ENCODE data around the gene ZNF280B. TPM values are rescaled to one million over a fixed set of nuclear protein-coding genes. Genes with fewer than 3 reads are reported as not detected.

ZNF280B gene
- total and polyA plus RNA-seq, 2 of the 13 experiments (the other 11 are each of a cell fraction or from before 2014, with no cell fraction given) = 3.7 to 3.9 TPM

DNA sequence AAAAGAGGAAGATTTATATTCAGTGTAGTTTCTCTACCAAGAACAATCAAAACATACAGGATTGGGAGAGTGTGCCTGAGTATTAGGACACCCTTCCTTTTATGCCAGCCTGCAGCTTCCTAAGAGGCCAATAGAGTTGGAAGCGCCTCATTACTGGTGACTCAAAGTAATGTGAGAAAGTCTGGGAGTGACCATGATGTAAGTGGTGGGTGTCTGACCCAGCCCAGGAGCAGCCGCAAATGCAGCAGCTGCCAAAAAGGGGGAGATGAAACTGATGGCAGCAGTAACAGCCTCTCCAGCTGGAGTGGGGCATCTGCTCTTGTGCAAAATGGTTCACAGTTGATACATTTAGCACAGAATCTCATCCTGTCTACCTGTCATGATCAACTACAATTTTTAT, 62.0 kb downstream of the ZNF280B start:
- POLR2A ChIA-PET = no interaction called here
- H3K4me1 ChIP-seq (ENCODE audit: insufficient read depth, low read length) = peaks cover 8% of the 10 kb centered on the region; the same call in 1 of the 2 replicates
- WGBS (ENCODE audit: low lambda C conversion rate) = 42% methylated on average over 2 of the region's 2 CpGs
- H3K27me3 ChIP-seq (ENCODE audit: control insufficient read depth in 1 of 2, insufficient read depth in 2 of 2, low read length in 2 of 2) = peaks cover 0 to 20% of the 10 kb centered on the region in 2 experiments; a peak in 2 of 5 replicates
- CTCF ChIA-PET (ENCODE audit: low intra/inter-chr PET ratio, low total read pairs) = no interaction called here
- H3K36me3 ChIP-seq (replicated peaks in 1 of 2; ENCODE audit: control insufficient read depth in 1 of 2, insufficient read depth in 2 of 2, low read length in 2 of 2) = no peaks in the 10 kb centered on the region
- no peak for DNase-seq (ENCODE audit: low spot score)
- no peaks in the 10 kb centered on the region for H3K79me2 ChIP-seq (ENCODE audit: insufficient read depth, low read length)
- TF ChIP-seq, protein P1, sequence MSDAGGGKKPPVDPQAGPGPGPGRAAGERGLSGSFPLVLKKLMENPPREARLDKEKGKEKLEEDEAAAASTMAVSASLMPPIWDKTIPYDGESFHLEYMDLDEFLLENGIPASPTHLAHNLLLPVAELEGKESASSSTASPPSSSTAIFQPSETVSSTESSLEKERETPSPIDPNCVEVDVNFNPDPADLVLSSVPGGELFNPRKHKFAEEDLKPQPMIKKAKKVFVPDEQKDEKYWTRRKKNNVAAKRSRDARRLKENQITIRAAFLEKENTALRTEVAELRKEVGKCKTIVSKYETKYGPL (CRISPR knock-in tag; IDR thresholded peaks at IDR 0.05) = no peak
- TF ChIP-seq ISX (CRISPR knock-in tag; conservative IDR thresholded peaks at IDR 0.05) (no peak), BORCS8-MEF2B (CRISPR knock-in tag; IDR thresholded peaks at IDR 0.05) (no peak), ZNF614 (CRISPR knock-in tag; IDR thresholded peaks at IDR 0.05; ENCODE audit: borderline replicate concordance) (no peak), REPIN1 (CRISPR knock-in tag; IDR thresholded peaks at IDR 0.05; ENCODE audit: borderline replicate concordance, low read depth) (no peak), HOXA5 (CRISPR knock-in tag; IDR thresholded peaks at IDR 0.05) (no peak), ZNF468 (CRISPR knock-in tag; IDR thresholded peaks at IDR 0.05) (no peak), RBM39 (IDR thresholded peaks at IDR 0.05; ENCODE audit: low read depth, low read length, poor library complexity, severe bottlenecking) (no peak), NCOA5 (CRISPR knock-in tag; IDR thresholded peaks at IDR 0.05) (no peak)
- TF ChIP-seq, protein P2, sequence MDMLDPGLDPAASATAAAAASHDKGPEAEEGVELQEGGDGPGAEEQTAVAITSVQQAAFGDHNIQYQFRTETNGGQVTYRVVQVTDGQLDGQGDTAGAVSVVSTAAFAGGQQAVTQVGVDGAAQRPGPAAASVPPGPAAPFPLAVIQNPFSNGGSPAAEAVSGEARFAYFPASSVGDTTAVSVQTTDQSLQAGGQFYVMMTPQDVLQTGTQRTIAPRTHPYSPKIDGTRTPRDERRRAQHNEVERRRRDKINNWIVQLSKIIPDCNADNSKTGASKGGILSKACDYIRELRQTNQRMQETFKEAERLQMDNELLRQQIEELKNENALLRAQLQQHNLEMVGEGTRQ (IDR thresholded peaks at IDR 0.05; ENCODE audit: low read depth, low read length) = no peak
- TF ChIP-seq, protein P2 (CRISPR knock-in tag; IDR thresholded peaks at IDR 0.05; ENCODE audit: borderline replicate concordance) = no peak
- TF ChIP-seq, protein P3, sequence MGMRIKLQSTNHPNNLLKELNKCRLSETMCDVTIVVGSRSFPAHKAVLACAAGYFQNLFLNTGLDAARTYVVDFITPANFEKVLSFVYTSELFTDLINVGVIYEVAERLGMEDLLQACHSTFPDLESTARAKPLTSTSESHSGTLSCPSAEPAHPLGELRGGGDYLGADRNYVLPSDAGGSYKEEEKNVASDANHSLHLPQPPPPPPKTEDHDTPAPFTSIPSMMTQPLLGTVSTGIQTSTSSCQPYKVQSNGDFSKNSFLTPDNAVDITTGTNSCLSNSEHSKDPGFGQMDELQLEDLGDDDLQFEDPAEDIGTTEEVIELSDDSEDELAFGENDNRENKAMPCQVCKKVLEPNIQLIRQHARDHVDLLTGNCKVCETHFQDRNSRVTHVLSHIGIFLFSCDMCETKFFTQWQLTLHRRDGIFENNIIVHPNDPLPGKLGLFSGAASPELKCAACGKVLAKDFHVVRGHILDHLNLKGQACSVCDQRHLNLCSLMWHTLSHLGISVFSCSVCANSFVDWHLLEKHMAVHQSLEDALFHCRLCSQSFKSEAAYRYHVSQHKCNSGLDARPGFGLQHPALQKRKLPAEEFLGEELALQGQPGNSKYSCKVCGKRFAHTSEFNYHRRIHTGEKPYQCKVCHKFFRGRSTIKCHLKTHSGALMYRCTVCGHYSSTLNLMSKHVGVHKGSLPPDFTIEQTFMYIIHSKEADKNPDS (CRISPR knock-in tag; IDR thresholded peaks at IDR 0.05) = no peak
- TF ChIP-seq, protein P4, sequence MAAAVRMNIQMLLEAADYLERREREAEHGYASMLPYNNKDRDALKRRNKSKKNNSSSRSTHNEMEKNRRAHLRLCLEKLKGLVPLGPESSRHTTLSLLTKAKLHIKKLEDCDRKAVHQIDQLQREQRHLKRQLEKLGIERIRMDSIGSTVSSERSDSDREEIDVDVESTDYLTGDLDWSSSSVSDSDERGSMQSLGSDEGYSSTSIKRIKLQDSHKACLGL (CRISPR knock-in tag; IDR thresholded peaks at IDR 0.05) = no peak
- TF ChIP-seq, protein P5, sequence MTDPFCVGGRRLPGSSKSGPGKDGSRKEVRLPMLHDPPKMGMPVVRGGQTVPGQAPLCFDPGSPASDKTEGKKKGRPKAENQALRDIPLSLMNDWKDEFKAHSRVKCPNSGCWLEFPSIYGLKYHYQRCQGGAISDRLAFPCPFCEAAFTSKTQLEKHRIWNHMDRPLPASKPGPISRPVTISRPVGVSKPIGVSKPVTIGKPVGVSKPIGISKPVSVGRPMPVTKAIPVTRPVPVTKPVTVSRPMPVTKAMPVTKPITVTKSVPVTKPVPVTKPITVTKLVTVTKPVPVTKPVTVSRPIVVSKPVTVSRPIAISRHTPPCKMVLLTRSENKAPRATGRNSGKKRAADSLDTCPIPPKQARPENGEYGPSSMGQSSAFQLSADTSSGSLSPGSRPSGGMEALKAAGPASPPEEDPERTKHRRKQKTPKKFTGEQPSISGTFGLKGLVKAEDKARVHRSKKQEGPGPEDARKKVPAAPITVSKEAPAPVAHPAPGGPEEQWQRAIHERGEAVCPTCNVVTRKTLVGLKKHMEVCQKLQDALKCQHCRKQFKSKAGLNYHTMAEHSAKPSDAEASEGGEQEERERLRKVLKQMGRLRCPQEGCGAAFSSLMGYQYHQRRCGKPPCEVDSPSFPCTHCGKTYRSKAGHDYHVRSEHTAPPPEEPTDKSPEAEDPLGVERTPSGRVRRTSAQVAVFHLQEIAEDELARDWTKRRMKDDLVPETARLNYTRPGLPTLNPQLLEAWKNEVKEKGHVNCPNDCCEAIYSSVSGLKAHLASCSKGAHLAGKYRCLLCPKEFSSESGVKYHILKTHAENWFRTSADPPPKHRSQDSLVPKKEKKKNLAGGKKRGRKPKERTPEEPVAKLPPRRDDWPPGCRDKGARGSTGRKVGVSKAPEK (CRISPR knock-in tag; IDR thresholded peaks at IDR 0.05; ENCODE audit: borderline replicate concordance) = no peak
- no peak for ATAC-seq
- no peak overlapping the region for H3K27ac ChIP-seq (ENCODE audit: extremely low read length, insufficient read depth, low read length)
- FAIRE-seq = no peak
- no peaks in the 10 kb centered on the region for H4K20me1 ChIP-seq (ENCODE audit: insufficient read depth, low read length)
- no TSS peak for BruUV-seq (replicated peaks)
- in situ Hi-C loops (cut with HindIII; ENCODE audit: extremely low pct_ligation_motif_present, low pct_unique_long_range_greater_than_20kb) (no loop called here), intact Hi-C loops (cut with micrococcal nuclease; ENCODE audit: unreplicated experiment) (no loop called here)
- H2AFZ ChIP-seq (ENCODE audit: low read length) = no peak overlapping the region
- no peak overlapping the region for H3K9ac ChIP-seq (ENCODE audit: insufficient read depth, low read depth, low read length)
- no peaks in the 10 kb centered on the region for H3K9me3 ChIP-seq (ENCODE audit: low read length)
- H3K4me3 ChIP-seq (replicated peaks in 1 of 3; ENCODE audit: insufficient read depth in 1 of 3, low read depth in 2 of 3, low read length in 3 of 3) = no peak overlapping the region
- no peak overlapping the region for H3K4me2 ChIP-seq (ENCODE audit: low read depth, low read length)

Data from HepG2 (cell line).